Ascending aorta (tissue), 2 donors: Measurements from ENCODE around the gene TAOK1. TPM values are rescaled to one million over a fixed set of nuclear protein-coding genes. Genes with fewer than 3 reads are reported as not detected.

Experiments used
- DNase-seq, 2 donors: peaks; one replicate each; pipeline ENCODE4 v3.0.0-alpha.2; 2019; ENCODE audit warnings: low spot score in 2 of 2
- H3K27ac ChIP-seq, 2 donors: fragments of 200-600 bp; sonication (generic); one replicate each; pipeline ENCODE4 v1.5.1; 2016 to 2017; ENCODE audit warnings: mild to moderate bottlenecking in 1 of 2
- H3K27me3 ChIP-seq: fragments of 200-600 bp; sonication (generic); one replicate; pipeline ENCODE4 v1.5.1; 2017
- H3K36me3 ChIP-seq, 2 donors: fragments of 200-600 bp; sonication (generic); one replicate each; pipeline ENCODE4 v1.5.1; 2016
- H3K4me1 ChIP-seq, 2 donors: fragments of 200-600 bp; sonication (generic); one replicate each; pipeline ENCODE4 v1.5.1; 2016 to 2017; ENCODE audit warnings: mild to moderate bottlenecking in 1 of 2
- H3K4me3 ChIP-seq, 2 donors: fragments of 200-600 bp; sonication (generic); one replicate each; pipeline ENCODE4 v1.5.1; 2016 to 2017; ENCODE audit warnings: mild to moderate bottlenecking in 1 of 2
- H3K9me3 ChIP-seq, 2 donors: fragments of 200-600 bp; sonication (generic); one replicate each; pipeline ENCODE4 v1.5.1; 2016
- CTCF ChIP-seq, 3 experiments: fragments of 200-600 bp in 2 of 3; fragments of 450-650 bp in 1 of 3; sonication (generic) in 2 of 3; IDR thresholded peaks; one replicate each; pipeline ENCODE4 v1.5.1; 2016 to 2019; ENCODE audit warnings: antibody characterized with exemption in 3 of 3, mild to moderate bottlenecking in 1 of 3, moderate library complexity in 1 of 3
- intact Hi-C: fragments of 100-400 bp; cut with DNase I; formaldehyde crosslinking; loops from one replicate; pipeline ENCODE4 v1.15.1; 2023
- total RNA-seq: library from RNA; depleted of rRNA; stranded (reverse); fragments of >200 nt; gene quantifications from one replicate; pipeline ENCODE4 v1.1.0, GENCODE V29; 2016

The TAOK1 gene
- total RNA-seq, 1 donor from 2014 or later: 20.8 TPM

DNA sequence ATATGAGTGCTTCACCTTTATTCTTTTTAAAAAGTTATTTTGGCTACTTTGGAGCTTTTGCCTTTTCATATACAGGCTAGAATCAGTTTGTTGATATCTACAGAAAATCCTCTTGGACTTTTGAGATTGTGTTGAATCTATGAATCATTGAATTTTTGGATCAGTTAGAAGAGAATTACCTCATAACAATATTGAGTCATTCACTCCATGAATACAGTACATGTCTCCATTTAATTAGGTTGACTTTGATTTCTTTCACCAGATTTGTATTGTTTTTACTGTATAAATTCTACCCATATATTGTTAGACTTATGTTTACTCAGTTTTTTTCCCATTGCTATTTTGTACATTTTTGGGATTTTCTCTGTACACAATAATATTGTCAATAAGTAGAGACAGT is 54.4 kb downstream of the TAOK1 start:
- Histone ChIP-seq H3K4me3 (no peak overlapping the region), H3K4me1 (peaks cover 0 to 9% of the 10 kb centered on the region in 2 donors), H3K9me3 (no peaks in the 10 kb centered on the region), H3K27me3 (no peaks in the 10 kb centered on the region), H3K36me3 (no peaks in the 10 kb centered on the region), H3K27ac (no peak overlapping the region)
- TF ChIP-seq CTCF (IDR thresholded peaks at IDR 0.05): no peak
- intact Hi-C loops: no loop called here
- no peak for DNase-seq

DNA sequence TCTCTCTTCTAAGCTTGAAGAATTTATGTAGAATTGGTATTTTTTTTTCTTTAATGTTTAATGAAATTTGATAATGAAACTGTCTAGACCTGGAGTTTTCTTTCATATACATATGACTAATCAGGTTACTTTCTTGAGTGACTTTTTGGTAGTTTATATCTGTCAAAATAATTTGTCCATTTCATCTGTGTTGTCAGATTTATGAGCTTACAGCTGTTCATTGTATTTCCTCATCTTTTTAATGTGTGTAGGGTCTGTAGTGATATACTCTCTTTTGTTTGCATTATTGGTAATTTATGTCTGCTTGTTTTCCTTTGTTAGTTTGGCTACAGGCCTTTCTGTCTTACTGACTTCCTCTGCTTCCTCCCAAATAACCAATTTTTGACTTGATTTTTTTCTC is 55.7 kb downstream of the TAOK1 start:
- Histone ChIP-seq H3K4me3 (no peak overlapping the region), H3K36me3 (no peaks in the 10 kb centered on the region), H3K27me3 (no peaks in the 10 kb centered on the region), H3K9me3 (no peaks in the 10 kb centered on the region), H3K4me1 (peaks cover 0 to 9% of the 10 kb centered on the region in 2 donors), H3K27ac (no peak overlapping the region)
- intact Hi-C loops: no loop called here
- no peak for DNase-seq
- TF ChIP-seq CTCF (IDR thresholded peaks at IDR 0.05): no peak

DNA sequence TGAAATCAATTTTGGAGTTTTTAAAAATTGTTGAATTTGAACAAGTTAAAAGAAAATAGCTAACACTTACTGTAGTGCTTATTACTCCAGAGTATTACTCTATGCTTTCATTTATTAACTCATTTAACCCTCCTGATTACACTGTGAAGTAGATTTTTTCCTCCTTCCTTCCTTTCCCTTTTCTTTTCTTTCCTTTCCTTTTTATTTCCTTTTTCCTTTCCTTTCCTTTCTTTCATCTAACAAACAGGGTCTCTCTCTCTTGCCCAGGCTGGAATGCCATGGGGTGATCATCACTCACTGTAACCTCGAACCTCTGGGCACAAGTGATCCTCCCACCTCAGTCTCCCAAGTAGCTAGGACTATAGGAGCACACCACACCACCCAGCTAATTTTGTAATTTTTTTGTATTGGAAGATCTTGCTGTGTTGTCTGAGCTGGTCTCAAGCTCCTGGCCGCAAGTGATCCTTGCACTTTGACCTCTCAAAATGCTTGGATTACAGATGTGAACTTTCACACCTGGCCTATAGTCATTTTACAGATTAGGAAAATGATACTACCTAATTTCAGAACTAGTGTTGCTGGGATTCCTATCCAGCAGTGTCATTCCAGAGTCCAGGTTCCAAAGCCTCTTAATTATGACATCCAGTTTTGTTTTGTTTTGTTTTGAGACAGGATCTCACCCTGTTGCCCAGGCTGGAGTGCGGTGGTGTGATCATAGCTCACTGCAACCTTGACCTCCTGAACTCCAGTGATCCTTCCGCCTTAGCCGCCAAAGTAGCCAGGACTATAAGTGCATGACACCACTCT is 59.9 kb downstream of the TAOK1 start:
- Histone ChIP-seq H3K4me3 (no peak overlapping the region), H3K27ac (no peak overlapping the region), H3K4me1 (no peaks in the 10 kb centered on the region), H3K9me3 (no peaks in the 10 kb centered on the region), H3K27me3 (no peaks in the 10 kb centered on the region), H3K36me3 (peaks cover 8 to 34% of the 10 kb centered on the region in 2 donors)
- intact Hi-C loops: no loop called here
- DNase-seq: no peak
- no peak for TF ChIP-seq CTCF (IDR thresholded peaks at IDR 0.05)

DNA sequence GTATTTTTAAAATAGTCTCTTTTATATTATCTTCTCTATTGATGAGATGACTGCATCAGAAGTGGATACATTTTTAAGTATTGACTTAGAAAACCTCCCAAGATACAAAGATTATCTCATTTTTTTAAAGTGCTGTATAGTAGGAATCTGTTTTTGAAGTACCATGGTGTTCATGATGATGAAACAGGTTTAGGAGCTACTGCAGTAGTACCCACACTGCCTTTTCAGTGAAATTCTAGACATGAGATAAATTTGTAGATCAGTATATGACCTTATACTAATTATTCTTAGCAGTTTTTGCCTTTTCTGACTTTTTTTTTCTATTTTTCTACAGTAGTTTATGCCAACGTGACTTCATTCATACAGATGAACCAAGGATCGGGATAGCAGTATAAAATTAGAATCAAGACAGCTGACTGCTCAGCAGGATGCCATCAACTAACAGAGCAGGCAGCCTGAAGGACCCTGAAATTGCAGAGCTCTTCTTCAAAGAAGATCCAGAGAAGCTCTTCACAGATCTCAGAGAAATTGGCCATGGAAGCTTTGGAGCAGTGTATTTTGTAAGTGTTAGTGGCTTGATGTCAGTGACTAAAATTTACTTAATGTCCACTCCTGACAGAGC is 61.1 kb downstream of the TAOK1 start:
- H3K4me3 ChIP-seq: no peak overlapping the region
- H3K9me3 ChIP-seq: no peaks in the 10 kb centered on the region
- no peaks in the 10 kb centered on the region for H3K4me1 ChIP-seq
- DNase-seq: no peak
- H3K36me3 ChIP-seq: peaks cover 8 to 40% of the 10 kb centered on the region in 2 donors
- no peak overlapping the region for H3K27ac ChIP-seq
- TF ChIP-seq CTCF (IDR thresholded peaks at IDR 0.05): no peak
- no peaks in the 10 kb centered on the region for H3K27me3 ChIP-seq
- intact Hi-C loops: no loop called here

DNA sequence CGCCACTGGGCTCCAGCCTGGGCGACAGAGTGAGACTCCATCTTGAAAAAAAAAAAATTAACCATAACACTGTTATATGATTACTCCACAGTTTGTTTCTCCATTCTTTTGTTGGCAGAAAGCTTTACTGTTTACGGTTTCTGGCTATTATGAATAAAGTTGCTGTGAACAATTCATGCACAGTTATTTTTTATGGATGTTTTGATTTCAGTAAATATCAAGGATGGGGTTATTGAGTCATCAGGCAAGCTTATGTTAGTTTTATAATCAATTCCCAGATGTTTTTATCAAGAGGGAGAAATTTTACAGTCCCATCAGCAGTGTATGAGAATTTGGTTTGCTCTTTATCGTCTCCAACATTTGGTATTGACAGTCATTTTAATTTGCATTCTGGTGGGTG is 67.9 kb downstream of the TAOK1 start:
- no peak for TF ChIP-seq CTCF (IDR thresholded peaks at IDR 0.05)
- no peaks in the 10 kb centered on the region for H3K4me1 ChIP-seq
- H3K36me3 ChIP-seq: peaks cover 0 to 24% of the 10 kb centered on the region in 2 donors
- H3K27me3 ChIP-seq: no peaks in the 10 kb centered on the region
- DNase-seq: no peak
- H3K4me3 ChIP-seq: no peak overlapping the region
- intact Hi-C loops: no loop called here
- no peaks in the 10 kb centered on the region for H3K9me3 ChIP-seq
- H3K27ac ChIP-seq: no peak overlapping the region
